IPS-11a (cell line): ENCODE data around the gene TSPAN18.

Source experiments
- H3K4me3 ChIP-seq: one replicate; pipeline ENCODE4 v1.5.1; 2013; ENCODE audit warnings: low read depth, low read length, control low read depth

TSPAN18 gene

DNA sequence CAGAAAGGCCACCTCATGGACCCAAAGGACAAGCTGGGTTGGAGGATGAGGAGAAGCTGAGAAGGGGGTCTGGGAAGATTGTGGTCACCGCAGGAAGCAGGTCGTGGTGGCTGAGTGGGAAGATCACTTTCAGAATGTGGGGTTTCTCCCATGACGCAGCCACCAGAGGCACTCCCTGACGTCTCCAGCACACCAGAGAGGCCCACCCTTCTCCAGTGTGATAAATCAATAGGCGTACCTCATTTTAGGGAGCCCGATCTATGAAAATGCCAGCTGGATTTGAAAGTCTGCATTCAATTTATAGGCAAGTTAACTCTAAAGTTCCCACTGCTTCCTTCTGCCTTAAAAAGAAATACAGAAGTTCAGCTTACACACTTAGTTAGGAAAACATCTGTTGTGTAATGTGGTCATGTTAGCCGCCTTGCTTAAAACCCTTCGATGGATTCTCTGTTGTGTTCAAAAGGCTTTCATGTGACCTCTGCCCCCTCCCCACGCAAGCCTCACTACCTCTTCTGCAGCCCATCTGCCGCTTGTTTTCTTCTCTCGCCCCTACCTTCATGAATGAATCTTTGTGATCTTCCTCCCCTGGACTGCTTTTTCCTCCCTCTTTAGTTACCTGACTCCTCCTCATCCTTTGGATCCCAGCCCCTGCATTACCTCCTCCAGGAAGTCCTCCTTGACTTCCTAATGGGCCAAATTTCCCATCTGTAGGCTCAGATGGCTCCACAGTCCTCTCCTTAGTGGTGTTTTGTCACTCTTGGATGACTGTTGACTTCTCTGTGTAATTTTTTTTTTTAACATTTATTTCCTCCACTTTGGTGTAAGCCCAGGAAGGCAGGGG lies 10.7 kb downstream of the TSPAN18 start:
- H3K4me3 ChIP-seq = no peak overlapping the region

DNA sequence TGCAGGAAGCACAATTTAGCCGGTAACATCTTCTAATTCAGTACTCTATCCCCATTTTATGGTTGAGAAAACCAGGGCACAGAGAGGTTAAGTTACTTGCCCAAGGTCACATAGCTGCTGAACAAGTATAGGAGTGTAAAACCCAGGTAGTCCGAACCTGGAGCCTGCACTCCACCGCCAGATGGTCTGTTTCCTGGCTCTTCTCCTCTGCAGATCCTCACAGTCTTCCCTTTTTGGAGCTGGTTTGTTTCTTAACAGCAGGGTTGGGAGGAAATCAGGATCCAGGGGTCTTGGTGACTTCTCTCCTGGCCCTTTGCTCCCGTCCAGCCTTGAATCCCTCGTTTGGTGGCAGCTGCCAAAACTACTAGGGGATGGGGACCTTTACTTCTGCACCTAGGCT lies 12.0 kb downstream of the TSPAN18 start:
- H3K4me3 ChIP-seq = no peak overlapping the region

DNA sequence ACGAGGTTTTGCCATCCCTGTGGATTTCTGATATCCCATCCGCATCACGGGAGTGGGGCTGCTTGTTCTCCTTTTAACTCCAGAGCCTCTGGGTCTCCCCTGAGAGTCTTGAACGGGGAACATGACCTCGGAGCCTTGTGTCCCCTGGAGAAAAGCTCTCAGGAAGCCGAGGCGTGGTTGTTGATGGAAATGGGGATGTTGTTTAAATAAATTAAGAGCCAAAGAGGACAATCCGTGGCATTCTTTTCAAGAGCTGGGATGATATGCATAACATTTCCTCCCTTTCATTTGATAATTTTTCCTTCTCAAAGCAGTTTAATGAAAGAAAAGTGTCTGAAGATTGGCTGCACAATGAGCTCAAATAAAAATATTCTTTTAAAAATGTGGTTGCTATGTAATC lies 14.2 kb downstream of the TSPAN18 start:
- H3K4me3 ChIP-seq = no peak overlapping the region

DNA sequence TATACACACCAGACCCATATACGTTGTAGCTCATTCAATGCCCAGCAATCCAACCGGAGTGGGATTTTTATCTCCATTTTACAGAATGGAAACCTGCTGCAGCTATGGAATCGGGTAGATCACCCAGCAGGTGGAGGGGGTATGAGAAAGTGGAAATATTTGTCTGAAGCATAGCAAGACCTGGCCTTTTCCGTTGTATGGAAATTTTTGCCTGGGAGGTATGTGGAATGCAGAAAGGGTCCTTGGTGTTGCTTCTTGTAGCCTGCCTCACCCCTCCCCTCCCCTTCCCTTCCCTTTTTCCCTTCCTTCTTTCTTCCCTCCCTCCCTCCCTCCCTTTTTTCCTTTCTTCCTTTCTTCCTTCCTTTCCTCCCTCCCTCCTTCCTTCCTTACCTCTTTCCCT lies 15.2 kb downstream of the TSPAN18 start:
- no peak overlapping the region for H3K4me3 ChIP-seq

DNA sequence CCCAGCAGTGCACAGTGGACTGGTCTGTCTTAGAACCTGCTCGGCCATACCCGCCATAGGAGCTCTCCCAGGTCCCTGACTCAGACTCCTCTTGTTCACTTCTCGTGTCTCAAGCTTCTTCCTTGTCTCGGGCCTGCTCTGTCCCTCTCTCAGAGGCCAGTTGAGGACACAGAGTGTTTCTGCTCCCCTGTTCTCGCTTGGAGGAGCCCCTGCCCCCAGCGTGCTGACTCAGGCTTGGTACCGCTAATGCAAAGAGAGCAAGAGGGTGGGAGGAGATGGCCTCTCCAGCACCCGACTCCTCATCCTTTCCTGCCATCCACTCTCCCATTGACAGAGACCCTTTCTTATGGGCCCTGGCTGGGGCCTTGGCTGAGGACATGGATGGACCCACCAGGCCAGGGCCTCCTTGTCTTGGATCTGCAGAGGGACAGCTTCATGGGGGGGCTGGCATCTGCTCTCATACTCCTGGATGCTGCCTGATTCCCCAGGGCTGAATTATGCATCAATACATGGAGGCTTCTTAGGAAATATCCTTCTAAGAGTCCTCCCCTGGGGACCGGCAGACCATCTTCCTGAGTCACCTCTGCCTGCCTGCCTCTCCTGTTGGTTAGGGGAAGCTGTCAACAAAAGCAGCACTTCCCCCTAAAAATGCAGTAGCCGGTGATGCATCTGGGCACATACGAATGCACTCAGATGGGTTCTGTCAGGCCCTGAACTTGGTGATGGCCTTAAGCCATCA lies 15.9 kb downstream of the TSPAN18 start:
- H3K4me3 ChIP-seq = no peak overlapping the region

DNA sequence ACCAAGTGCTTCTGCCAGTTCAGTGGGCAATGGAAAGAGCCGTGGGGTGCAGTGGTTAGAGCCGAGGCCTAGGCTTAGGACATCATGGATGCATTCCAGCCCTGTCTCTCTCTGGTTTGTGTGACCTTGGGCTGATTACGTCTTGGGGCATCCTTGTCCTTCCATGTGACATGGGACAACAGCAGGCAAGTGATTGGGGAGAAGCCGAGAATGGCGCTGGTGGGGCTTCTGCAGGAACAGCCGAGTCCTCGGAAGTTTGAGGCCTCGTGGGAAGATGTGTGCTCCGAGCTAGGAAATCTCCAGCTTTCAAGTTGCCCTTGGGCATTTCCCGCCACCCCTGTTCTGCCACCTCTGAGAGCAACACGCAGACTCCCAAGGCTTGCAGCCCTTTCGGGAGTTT lies 16.6 kb downstream of the TSPAN18 start:
- H3K4me3 ChIP-seq = no peak overlapping the region

DNA sequence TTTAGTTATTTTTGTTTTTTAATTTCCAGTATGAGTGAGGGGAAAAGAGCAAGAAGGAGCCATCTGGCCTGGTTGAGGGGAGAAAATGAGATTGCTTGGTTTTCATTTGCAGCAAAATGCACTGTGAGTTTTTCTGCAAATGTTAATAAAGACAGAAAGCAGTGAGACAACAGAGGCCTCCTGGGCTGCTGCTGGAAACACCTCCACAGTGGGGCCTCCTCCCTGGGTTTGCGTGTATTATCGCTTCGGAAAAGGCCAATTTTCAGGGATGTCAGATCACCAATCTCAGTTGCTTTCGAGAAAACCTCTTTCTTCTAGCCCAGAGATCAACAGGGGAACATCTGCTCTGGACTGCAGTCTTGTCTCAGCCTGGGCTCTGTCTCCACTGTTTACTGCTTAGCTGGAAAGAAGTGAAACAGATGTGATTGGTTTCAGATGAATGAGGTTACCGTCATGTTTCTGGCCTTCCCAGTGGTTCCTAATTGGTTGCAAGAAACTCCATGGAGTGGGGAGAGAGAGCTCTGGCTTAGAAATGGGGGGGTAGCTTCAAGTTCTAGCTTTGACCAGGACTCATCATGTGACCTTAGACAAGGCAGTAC lies 17.3 kb downstream of the TSPAN18 start:
- no peak overlapping the region for H3K4me3 ChIP-seq

DNA sequence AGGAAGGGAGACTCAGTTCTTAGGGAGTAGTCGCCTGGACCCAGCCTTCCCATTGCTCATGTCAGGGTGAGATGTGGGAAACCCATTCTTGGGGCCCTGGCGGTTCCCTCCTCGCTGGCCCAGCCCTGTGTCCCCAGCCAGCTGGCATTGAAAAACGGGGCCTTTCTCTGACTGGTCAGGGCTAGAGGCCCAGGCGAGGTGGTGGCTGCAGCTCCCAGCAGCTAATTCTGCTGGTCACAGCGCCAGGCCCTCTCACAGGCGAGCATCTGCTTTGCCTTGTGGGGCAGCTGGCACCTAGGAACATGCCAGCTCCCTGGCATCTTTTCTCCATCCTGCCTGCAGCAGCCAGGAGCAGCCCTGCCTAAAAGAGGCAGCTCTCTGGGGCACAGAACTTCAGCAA lies 20.1 kb downstream of the TSPAN18 start:
- H3K4me3 ChIP-seq = no peak overlapping the region

DNA sequence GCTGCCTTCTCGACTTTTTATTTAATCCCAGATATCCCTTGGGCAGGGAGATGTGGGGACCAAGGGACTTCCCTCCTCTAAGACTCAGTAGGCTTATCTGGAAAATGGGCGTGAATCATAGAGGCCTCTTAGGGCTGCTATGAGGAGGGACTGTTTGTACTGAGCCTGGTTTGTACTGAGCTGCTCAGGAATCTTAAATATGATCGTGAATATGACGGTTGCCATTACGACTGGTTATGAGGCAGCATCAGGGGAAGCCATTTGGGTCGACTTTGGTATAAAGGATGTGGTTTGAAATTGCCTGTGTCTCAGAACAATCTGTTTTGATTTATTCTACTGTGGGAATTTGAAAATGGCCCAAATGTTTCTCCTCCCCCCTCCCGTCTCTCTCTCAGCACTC lies 20.6 kb downstream of the TSPAN18 start:
- H3K4me3 ChIP-seq = no peak overlapping the region

DNA sequence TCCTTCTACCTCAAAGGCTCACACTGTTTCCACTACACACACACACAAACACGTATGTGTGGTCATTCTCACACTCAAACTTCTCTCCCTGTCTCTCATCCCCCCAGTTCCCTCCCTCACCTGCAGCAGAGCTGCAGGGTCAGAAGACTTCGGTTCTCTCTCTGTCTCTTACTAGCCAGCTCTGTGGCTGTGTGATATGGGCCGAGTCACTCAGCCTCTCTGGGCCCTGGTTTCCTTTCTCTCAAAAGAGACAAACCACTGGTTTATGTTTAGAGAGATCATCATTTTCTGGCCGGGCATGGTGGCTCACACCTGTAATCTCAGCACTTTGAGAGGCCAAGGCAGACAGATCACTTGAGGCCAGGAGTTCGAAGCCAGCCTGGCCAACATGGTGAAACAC lies 21.1 kb downstream of the TSPAN18 start:
- no peak overlapping the region for H3K4me3 ChIP-seq

DNA sequence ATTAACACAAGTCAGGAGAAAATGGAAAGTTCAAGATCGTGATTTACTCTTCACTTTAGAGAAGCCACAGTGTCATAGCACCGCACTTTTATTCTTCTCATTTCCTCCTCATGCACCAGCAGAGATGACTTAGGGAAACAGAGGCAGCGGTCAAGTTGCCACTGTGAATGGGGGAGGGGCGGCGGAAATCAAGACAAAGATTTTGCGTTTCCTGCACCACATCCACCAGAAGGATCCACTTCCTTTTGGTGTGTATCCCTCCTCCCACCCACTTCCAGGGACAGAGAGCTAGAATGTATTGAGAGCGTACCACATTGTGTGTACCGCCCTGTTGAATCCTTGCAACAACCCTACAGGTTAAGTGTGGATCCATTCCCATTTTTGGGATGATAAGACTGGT lies 21.8 kb downstream of the TSPAN18 start:
- H3K4me3 ChIP-seq = no peak overlapping the region

DNA sequence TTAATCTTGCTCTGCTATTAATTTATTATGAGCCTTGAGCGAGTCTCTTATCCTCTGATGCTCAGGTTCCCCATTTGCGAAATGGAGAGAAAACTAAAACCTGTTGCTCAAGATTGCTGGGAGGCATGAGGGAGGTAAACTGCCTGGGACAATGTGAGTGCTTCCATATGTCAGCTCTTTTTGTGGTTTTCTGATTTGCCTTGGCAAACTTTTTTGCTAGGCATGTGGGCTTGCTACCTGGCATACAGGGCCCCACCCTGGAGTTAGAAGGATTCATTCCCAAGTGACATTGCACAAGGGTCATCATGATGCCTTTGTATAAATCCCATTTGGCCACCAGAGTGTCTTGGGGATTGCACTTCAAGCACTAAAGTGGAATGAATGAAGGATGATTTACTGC lies 22.4 kb downstream of the TSPAN18 start:
- no peak overlapping the region for H3K4me3 ChIP-seq

DNA sequence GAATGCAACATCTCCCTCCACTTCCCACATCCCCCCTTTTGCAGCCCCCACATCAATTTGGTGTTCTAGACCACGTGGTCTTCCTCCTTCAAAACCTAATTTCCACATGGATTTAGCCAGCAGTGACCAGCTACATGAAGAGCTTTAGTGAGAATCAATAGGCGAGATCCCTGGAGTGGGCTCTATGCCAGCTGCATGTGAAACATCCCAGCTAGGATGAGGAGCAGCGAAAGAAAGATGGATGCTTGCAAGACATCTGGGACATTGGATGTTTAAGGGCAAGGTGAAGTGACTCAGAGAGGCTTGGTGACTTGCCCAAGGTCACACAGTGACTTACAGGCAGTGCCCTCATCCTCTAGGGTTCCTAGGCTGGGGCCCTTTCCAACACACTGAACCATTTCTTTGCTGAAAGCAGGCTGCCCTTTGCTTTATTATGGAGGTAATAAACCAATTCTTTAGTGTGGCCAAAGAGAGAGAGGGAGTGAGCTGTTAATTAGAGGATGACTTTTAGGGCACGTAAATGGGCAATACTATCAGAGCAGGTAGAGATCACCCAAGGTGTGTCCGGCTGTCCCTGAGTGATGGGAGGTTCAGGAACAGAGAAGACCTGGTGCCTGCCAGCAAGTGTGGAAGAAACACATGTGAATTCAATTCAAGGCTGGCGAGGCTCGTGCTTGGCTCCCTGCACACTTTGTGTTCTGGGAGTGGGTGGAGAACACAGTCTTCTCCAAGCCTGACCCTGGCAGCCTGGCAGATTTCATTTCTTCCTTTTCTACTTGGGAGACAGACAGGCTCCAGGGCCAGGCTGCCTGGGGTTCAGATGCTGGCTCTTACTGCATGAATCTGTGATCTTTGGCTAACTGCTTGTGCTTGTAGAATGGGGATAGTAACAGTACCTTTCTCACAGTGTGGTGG lies 24.0 kb downstream of the TSPAN18 start:
- H3K4me3 ChIP-seq = no peak overlapping the region

DNA sequence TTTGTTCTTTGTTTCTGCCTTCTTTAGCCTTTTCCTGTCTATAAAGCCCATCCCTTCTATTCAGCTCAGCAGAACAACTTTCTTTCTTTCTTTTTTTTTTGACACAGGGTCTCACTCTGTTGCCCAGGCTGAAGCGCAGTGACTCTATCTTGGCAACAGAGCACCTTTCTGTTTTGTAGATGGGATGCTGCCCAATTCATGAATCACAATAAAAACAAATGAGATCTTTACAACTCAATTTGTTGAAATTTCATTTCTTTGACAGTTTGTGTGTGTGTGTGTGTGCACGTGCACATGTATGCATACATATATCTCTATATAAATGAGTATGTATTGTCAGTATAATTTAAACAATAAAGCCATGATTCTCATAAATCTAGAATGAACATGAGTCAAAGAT lies 25.5 kb downstream of the TSPAN18 start:
- H3K4me3 ChIP-seq = no peak overlapping the region

DNA sequence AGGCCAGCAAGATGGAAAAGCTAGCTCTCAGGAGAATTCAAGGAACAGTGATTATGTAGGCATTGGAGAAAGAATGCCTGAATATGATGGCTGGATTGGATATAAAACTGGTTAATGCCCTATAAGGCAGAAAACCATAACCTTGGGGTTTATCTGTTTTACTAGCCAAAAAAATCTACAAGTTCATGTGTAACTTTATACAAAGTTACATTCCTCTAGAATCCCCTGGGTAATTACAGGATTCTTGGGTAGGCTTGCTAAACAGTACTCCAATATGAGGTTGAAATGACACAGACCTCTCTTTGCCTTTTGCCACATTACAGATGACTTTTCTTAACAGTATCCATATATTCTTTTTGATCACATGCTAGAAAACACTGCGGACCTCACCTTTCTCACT lies 26.0 kb downstream of the TSPAN18 start:
- H3K4me3 ChIP-seq = no peak overlapping the region

DNA sequence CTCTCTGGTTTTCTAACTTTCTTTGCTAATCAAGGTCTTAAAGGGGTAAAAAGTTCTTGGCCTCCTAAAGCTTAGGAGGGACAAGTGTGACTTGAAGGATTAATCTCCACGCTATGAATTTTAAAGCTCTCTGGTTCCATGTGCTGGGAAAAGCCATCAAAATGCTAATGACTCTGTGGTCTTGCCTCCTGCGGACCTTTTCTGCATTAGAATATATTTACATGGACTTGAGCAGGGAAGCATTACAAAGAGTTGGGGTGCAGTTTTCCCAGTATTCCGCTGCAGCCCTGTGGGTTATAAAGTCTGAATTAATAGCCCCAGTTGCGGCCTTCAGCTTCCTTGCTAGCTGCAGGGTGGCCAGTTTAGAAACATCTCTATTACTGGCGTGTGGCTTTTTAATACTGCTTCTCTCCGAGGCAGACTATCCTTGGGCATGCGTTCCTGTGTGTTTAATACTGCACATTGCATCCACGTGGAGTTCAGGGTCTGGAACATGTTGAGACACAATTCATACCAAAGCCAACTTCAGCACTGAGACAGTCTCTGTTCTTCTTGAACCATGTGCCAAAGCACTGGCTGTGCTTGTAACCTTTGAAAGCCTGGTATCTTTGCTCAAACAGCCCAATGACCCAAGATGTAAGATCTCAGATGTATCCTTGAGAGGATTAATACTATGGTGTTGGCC lies 27.3 kb downstream of the TSPAN18 start:
- H3K4me3 ChIP-seq = no peak overlapping the region

DNA sequence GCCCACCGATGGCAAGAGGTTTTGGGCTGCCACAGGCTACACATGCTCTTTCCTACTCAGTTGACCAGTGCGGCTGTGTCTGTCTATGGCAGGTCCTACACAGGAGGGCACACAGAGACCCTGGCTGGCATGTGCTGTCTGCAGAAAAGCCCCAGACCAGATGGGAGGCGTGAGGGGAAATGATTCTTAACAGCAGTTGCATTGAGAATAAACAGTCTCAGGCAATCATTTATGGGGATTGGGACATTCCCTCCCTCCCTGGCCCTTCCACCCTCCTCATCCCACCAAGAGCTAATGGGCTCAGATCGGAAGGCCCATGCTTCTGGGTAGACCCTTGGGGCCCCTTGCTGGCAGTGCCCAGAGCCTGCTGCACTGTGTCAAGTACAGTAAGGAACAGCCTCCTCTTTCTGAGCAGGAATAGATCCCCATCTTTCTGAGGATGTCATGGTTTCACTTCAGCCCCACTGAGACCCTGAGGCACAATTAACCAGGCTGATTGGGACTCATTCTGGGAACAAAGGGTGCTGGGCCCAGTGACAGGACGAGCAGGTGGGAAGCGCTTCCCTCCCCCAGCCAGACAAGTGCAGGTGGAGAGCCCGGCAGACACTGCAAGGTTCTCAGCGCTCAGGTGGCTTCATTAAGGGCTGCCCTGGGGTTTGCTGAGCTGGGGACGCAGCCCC lies 28.3 kb downstream of the TSPAN18 start:
- H3K4me3 ChIP-seq = no peak overlapping the region

DNA sequence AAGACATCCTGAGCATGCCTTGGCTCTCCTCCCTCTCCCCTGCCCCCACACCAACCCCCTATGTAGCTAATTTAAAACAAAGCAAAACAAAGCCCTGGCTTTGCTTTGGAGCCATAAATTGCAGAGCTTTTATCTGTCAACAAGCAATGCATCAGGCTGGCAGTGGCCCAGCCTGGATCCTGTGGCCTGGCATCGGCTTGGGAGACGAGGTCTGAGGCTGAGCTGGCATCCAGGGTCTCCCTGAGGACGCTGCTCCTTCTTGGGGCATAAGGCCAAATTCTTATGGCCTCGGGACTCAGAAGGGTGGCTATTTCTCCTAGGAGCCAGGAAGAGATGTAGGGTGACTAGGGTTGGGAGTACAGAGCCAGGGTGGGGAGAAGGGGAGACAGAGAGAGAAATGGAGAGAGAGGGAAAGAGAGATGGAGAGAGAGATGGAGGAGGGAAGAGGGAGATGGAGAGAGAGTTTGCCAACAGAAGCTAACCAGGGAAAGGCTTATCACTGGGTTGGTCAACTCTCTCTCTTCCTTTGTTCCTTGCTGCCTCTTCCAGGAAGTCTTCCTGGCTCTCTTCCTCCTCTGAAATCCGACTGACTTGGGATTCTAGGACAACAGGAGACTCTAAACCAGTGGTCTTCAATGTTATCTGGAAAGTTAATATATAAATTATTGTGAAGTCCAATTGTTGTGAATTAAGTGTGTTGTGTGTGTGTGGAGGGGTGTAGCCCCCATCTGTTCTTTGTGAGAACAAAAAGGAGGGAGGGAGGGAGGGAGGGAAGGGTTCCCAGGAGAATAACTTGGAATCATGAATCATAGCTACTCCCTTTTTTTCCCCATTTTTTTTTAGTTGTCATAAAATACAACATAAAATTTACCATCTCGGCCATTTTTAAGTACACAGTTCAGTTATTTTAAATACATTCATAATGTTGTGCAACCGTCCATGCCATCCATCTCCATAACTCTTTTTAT lies 29.1 kb downstream of the TSPAN18 start:
- no peak overlapping the region for H3K4me3 ChIP-seq

DNA sequence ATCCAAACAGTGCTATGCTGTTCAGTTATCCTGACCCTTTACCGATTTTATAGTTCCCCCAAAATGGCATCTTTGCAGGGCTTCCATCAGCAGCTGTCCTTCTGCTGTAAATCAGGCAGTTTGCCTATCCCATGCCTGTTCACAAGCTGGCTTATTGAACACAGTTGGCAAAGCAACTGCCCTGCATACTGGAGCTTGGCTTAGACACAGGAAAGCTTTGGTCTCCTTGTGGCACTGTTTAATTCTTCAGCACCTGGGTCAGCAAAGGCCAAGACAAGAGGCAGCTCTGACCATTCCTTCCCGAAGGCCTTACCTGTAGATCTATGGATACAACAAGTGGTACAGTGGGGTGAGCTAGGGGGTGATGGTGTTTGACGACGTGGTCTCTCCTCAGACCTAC lies 32.2 kb downstream of the TSPAN18 start:
- H3K4me3 ChIP-seq = no peak overlapping the region
